H1 (cell line): ENCODE data around the gene DKKL1.

ENCODE experiments used
- BRCA1 ChIP-seq: IDR thresholded peaks from 2 replicates; pipeline ENCODE4 v1.6.1; 2012; ENCODE audit warnings: low read depth, low read length, improper control_type of control experiment
- CBX5 ChIP-seq: fragments of 300-800, 300-1000 bp; sonication (generic); IDR thresholded peaks from 2 replicates; pipeline ENCODE4 v1.7.1; 2016; ENCODE audit warnings: antibody characterized with exemption, low read length, low read depth
- NANOG ChIP-seq: IDR thresholded peaks from 2 replicates; pipeline ENCODE4 v1.6.1; 2011; ENCODE audit warnings: low read length, low read depth, mild to moderate bottlenecking, inconsistent platforms; ENCODE audit not compliant: insufficient read depth, poor library complexity, severe bottlenecking
- POLR2A ChIP-seq, 2 experiments: IDR thresholded peaks; 1 replicate in 1 of 2; 2 replicates in 1 of 2; pipeline ENCODE4 v1.6.1; 2011; ENCODE audit warnings: low read depth in 2 of 2, low read length in 2 of 2, mild to moderate bottlenecking in 2 of 2; ENCODE audit errors: control extremely low read depth in 1 of 2
- POU5F1 ChIP-seq: IDR thresholded peaks from 2 replicates; pipeline ENCODE4 v1.6.1; 2011; ENCODE audit warnings: low read depth, mild to moderate bottlenecking, low read length, moderate library complexity
- RAD21 ChIP-seq, 2 experiments: IDR thresholded peaks in 1 of 2; conservative IDR thresholded peaks in 1 of 2; 2 replicates each; pipeline ENCODE4 v1.6.1; 2011; ENCODE audit warnings: low read depth in 2 of 2, low read length in 2 of 2, improper control_type of control experiment in 1 of 2, inconsistent platforms in 1 of 2, mild to moderate bottlenecking in 1 of 2, moderate library complexity in 1 of 2
- RFX5 ChIP-seq: IDR thresholded peaks from 2 replicates; pipeline ENCODE4 v1.6.1; 2011; ENCODE audit warnings: low read depth, low read length, improper control_type of control experiment, borderline replicate concordance
- TAF7 ChIP-seq: optimal IDR thresholded peaks from 2 replicates; pipeline ENCODE3; 2011; ENCODE audit warnings: low read depth, mild to moderate bottlenecking, inconsistent platforms, low read length, moderate library complexity, borderline replicate concordance
- ZNF274 ChIP-seq: IDR thresholded peaks from 2 replicates; pipeline ENCODE4 v1.7.0; 2012; ENCODE audit warnings: low read length, borderline replicate concordance; ENCODE audit errors: extremely low read depth
- TF ChIP-seq, protein P1 (sequence below): IDR thresholded peaks from 2 replicates; pipeline ENCODE4 v1.6.1; 2012; ENCODE audit warnings: inconsistent platforms
- TF ChIP-seq, protein P2 (sequence below), 3 experiments: IDR thresholded peaks; 1 replicate in 2 of 3; 2 replicates in 1 of 3; pipeline versions ENCODE4 v1.5.1 to v1.6.1; 2011; ENCODE audit warnings: low read length in 3 of 3, mild to moderate bottlenecking in 3 of 3, inconsistent platforms in 2 of 3, low read depth in 1 of 3, moderate library complexity in 1 of 3; ENCODE audit not compliant: insufficient read depth in 1 of 3; ENCODE audit errors: control extremely low read depth in 1 of 3

DNA sequence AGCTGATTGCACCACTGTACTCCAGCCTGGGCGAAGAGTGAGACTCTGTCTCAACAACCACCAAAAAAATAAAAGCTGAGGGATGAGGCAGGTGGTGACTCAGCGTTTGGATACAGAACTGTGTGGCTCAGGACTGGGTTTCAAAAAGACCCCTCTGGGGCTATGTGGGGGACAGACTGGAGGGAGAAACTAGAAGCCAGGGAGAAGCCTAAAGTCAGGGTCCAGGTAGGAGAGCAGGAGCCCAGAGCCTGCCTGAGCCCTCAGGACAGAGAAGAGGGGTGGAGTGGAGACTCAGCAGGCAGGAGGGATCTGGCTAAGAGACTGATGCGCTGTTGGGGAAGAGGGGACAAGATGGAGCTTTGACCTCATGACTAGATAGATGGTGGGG, 30.3 kb upstream of the DKKL1 start:
- TF ChIP-seq RFX5 (no peak), NANOG (no peak), BRCA1 (no peak), TAF7 (no peak), ZNF274 (no peak), RAD21 (IDR thresholded peaks at IDR 0.05 in 1 of 2, conservative IDR thresholded peaks at IDR 0.05 in 1 of 2; ENCODE audit: low read depth in 2 of 2, low read length in 2 of 2) (no peak), POU5F1 (no peak), POLR2A (IDR thresholded peaks at IDR 0.05; ENCODE audit: control extremely low read depth in 1 of 2, low read depth in 2 of 2, low read length in 2 of 2) (no peak), CBX5 (no peak)
- TF ChIP-seq, protein P1, sequence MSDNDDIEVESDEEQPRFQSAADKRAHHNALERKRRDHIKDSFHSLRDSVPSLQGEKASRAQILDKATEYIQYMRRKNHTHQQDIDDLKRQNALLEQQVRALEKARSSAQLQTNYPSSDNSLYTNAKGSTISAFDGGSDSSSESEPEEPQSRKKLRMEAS: no peak
- TF ChIP-seq, protein P2, sequence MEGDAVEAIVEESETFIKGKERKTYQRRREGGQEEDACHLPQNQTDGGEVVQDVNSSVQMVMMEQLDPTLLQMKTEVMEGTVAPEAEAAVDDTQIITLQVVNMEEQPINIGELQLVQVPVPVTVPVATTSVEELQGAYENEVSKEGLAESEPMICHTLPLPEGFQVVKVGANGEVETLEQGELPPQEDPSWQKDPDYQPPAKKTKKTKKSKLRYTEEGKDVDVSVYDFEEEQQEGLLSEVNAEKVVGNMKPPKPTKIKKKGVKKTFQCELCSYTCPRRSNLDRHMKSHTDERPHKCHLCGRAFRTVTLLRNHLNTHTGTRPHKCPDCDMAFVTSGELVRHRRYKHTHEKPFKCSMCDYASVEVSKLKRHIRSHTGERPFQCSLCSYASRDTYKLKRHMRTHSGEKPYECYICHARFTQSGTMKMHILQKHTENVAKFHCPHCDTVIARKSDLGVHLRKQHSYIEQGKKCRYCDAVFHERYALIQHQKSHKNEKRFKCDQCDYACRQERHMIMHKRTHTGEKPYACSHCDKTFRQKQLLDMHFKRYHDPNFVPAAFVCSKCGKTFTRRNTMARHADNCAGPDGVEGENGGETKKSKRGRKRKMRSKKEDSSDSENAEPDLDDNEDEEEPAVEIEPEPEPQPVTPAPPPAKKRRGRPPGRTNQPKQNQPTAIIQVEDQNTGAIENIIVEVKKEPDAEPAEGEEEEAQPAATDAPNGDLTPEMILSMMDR (IDR thresholded peaks at IDR 0.05; ENCODE audit: control extremely low read depth in 1 of 3, insufficient read depth in 1 of 3, low read depth in 1 of 3, low read length in 3 of 3): no peak
